GM23248 (cell line): Measurements from ENCODE around the gene ALS2. TPM values are rescaled to one million over a fixed set of nuclear protein-coding genes. Genes with fewer than 3 reads are reported as not detected.

Experiments used
- DNase-seq: peaks from one replicate; pipeline ENCODE4 v3.0.0-alpha.2; 2015
- H2AFZ ChIP-seq: fragments of 200-600 bp; sonication (generic); 2 replicates; pipeline ENCODE4 v1.6.1; 2016; ENCODE audit warnings: antibody characterized with exemption
- H3F3A ChIP-seq: fragments of 200-600 bp; sonication (generic); 2 replicates; pipeline ENCODE4 v1.6.1; 2016; ENCODE audit warnings: mild to moderate bottlenecking, antibody characterized with exemption, mixed run types; ENCODE audit not compliant: insufficient read depth
- H3K27ac ChIP-seq: fragments of 200-600 bp; sonication (generic); 2 replicates; pipeline ENCODE4 v1.5.1; 2016; ENCODE audit warnings: mild to moderate bottlenecking
- H3K27me3 ChIP-seq: fragments of 200-600 bp; sonication (generic); replicated peaks from 2 replicates; pipeline ENCODE4 v1.6.1; 2016; ENCODE audit warnings: mild to moderate bottlenecking; ENCODE audit not compliant: insufficient read depth
- H3K36me3 ChIP-seq: fragments of 200-600 bp; sonication (generic); 2 replicates; pipeline ENCODE4 v1.6.1; 2016; ENCODE audit warnings: low read depth, mild to moderate bottlenecking
- H3K4me1 ChIP-seq: fragments of 200-600 bp; sonication (generic); 2 replicates; pipeline ENCODE4 v1.6.1; 2016; ENCODE audit warnings: mild to moderate bottlenecking; ENCODE audit not compliant: insufficient read depth
- H3K4me2 ChIP-seq: fragments of 200-600 bp; sonication (generic); one replicate; pipeline ENCODE4 v1.6.1; 2016; ENCODE audit warnings: mild to moderate bottlenecking; ENCODE audit not compliant: unreplicated experiment
- H3K4me3 ChIP-seq: fragments of 200-600 bp; sonication (generic); 2 replicates; pipeline ENCODE4 v1.5.1; 2016; ENCODE audit warnings: mild to moderate bottlenecking
- H3K79me2 ChIP-seq: fragments of 200-600 bp; sonication (generic); 2 replicates; pipeline ENCODE4 v1.6.1; 2016; ENCODE audit warnings: mild to moderate bottlenecking; ENCODE audit not compliant: insufficient read depth
- H3K9ac ChIP-seq: fragments of 200-600 bp; sonication (generic); 2 replicates; pipeline ENCODE4 v1.6.1; 2016; ENCODE audit warnings: mild to moderate bottlenecking
- H3K9me2 ChIP-seq: fragments of 200-600 bp; sonication (generic); 2 replicates; pipeline ENCODE4 v1.6.1; 2016; ENCODE audit warnings: mixed run types, mild to moderate bottlenecking, moderate library complexity; ENCODE audit not compliant: insufficient read depth
- H3K9me3 ChIP-seq: fragments of 200-600 bp; sonication (generic); one replicate; pipeline ENCODE4 v1.6.1; 2017; ENCODE audit warnings: low read depth
- H4K20me1 ChIP-seq: fragments of 200-600 bp; sonication (generic); 2 replicates; pipeline ENCODE4 v1.6.0; 2016; ENCODE audit not compliant: insufficient read depth
- EZH2 ChIP-seq: fragments of 200-600 bp; sonication (generic); IDR thresholded peaks from 2 replicates; pipeline ENCODE4 v1.6.1; 2018; ENCODE audit warnings: antibody characterized with exemption, mild to moderate bottlenecking; ENCODE audit not compliant: insufficient read depth, poor library complexity, severe bottlenecking
- EZH2phosphoT487 ChIP-seq: fragments of 200-600 bp; sonication (generic); IDR thresholded peaks from 2 replicates; pipeline ENCODE4 v1.6.1; 2018; ENCODE audit warnings: antibody characterized with exemption, moderate library complexity, mild to moderate bottlenecking, low read depth; ENCODE audit not compliant: insufficient read depth
- WGBS, 2 experiments: methylation state at CpG; one replicate each; pipeline ENCODE4 v1.1.6; 2015 to 2017; ENCODE audit warnings: low lambda C conversion rate in 2 of 2, low coverage in 1 of 2; ENCODE audit errors: missing lambda C conversion rate in 2 of 2; 5-methylcytosine and 5-hydroxymethylcytosine counted together
- in situ Hi-C: fragments of 300-500 bp; cut with MboI; formaldehyde crosslinking; loops from 2 replicates; pipeline ENCODE4 v1.15.0; 2020
- polyA plus RNA-seq: library from polyadenylated mRNA; unstranded; fragments of >200 nt; fragmentation: Nextera tagmentation; extraction: Ambion mirVana; gene quantifications from 2 replicates; pipeline ENCODE4 v1.2.1, GENCODE V29; 2016
- total RNA-seq: library from RNA; depleted of rRNA; stranded (reverse); fragments of >200 nt; shearing (Covaris generic); gene quantifications from 2 replicates; pipeline ENCODE4 v1.2.3, GENCODE V29; 2014

The ALS2 gene
- total and polyA plus RNA-seq, 2 experiments from 2014 or later: 9.5 to 17.3 TPM

DNA sequence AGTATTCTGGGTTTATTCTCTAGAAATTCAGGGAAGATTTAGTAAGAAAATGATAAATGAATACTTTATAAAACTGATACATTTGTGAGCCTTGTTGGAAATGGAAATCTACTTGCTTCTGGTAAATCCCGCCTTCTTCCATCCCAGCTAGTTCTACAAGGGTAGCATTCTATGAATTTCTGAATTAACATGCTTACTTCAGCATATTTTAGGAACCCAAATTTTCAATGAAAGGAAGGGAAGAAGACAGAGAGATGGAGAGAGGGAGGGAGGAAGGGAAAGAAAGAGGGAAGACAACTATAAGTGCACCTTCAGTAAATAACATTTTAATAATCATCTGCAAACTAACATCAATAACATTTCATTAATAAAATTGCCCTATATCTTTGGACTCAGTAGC, 110.9 kb downstream of the ALS2 start:
- Histone ChIP-seq H3K36me3 (no peaks in the 10 kb centered on the region), H3K4me2 (no peak overlapping the region), H3K4me1 (peaks cover 11% of the 10 kb centered on the region), H3K27me3 (no peaks in the 10 kb centered on the region), H3K9me2 (no peaks in the 10 kb centered on the region), H2AFZ (no peak overlapping the region), H4K20me1 (no peaks in the 10 kb centered on the region), H3K4me3 (no peak overlapping the region), H3K9ac (no peak overlapping the region), H3K79me2 (no peaks in the 10 kb centered on the region), H3K9me3 (no peaks in the 10 kb centered on the region), H3F3A (no peaks in the 10 kb centered on the region), H3K27ac (no peak overlapping the region)
- in situ Hi-C loops: no loop called here
- DNase-seq: no peak
- WGBS, 2 experiments: 82 to 88% methylated on average over 1 of the region's 1 CpG
- TF ChIP-seq EZH2phosphoT487: no peak
- no peak for TF ChIP-seq EZH2

DNA sequence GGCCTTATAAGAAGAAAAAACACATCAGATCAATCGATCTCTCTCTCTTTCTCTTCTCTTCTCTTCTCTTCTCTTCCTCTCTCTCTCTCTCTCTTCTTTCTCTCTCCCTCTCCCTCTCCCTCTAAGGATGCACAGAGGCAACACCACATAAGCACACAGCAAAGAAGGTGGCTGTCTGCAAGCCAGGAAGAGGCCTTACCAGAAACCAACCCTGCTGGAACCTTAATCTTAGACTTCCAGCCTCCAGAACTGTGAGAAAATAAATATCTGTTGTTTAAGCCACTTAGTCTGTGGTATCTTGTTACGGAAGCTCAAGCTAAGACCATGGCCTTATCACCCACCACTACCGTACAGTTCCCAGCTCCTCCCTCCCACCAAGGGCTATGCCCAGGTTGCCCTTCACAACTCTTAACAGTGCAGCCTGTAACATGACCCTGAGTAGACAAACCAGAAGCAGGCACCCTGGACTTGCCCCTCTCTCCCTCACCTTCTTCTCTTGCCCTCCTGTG, 112.3 kb downstream of the ALS2 start:
- Histone ChIP-seq H2AFZ (no peak overlapping the region), H3F3A (no peaks in the 10 kb centered on the region)

DNA sequence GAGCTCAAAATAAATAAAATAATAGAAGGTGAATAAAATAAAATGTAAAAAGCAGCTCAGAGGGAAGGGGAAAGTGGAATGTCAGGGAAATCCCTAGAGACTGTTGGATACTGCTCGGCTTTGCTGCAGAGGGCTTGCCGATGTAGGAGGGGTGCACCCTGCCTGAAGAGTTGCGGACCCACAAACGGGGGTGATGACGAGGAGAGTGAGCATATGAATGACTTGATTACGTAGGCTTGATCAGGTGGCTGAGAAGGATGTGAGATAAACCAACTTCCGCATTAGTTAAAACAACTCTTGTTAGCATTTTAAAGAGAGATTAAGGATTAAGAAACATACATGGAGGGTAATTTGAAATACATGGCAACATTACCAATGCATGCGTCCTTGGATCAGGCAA, 116.4 kb downstream of the ALS2 start:
- H3F3A ChIP-seq: no peaks in the 10 kb centered on the region
- H3K9ac ChIP-seq: no peak overlapping the region
- no peak for DNase-seq
- H3K4me1 ChIP-seq: peaks cover 11% of the 10 kb centered on the region
- no peak overlapping the region for H3K4me2 ChIP-seq
- no peaks in the 10 kb centered on the region for H3K27me3 ChIP-seq
- H3K27ac ChIP-seq: no peak overlapping the region
- H3K4me3 ChIP-seq: no peak overlapping the region
- in situ Hi-C loops: no loop called here
- no peaks in the 10 kb centered on the region for H4K20me1 ChIP-seq
- no peaks in the 10 kb centered on the region for H3K36me3 ChIP-seq
- WGBS, 2 experiments: 89 to 91% methylated on average over 8 of the region's 8 CpGs
- no peaks in the 10 kb centered on the region for H3K79me2 ChIP-seq
- no peaks in the 10 kb centered on the region for H3K9me2 ChIP-seq
- no peak for TF ChIP-seq EZH2
- TF ChIP-seq EZH2phosphoT487: no peak
- no peak overlapping the region for H2AFZ ChIP-seq
- no peaks in the 10 kb centered on the region for H3K9me3 ChIP-seq

More for the DNA sequence above, 112.3 kb downstream of the ALS2 start:
- peaks cover 11% of the 10 kb centered on the region for H3K4me1 ChIP-seq
- H3K27me3 ChIP-seq: no peaks in the 10 kb centered on the region
- no peaks in the 10 kb centered on the region for H3K36me3 ChIP-seq
- H3K79me2 ChIP-seq: no peaks in the 10 kb centered on the region
- H3K4me2 ChIP-seq: no peak overlapping the region
- no peaks in the 10 kb centered on the region for H4K20me1 ChIP-seq
- no peak overlapping the region for H3K9ac ChIP-seq
- TF ChIP-seq EZH2phosphoT487 (no peak), EZH2 (no peak)
- no peaks in the 10 kb centered on the region for H3K9me3 ChIP-seq
- no peak overlapping the region for H3K4me3 ChIP-seq
- WGBS, 2 experiments: 69 to 83% methylated on average over 3 of the region's 3 CpGs
- in situ Hi-C loops: no loop called here
- no peaks in the 10 kb centered on the region for H3K9me2 ChIP-seq
- no peak for DNase-seq
- no peak overlapping the region for H3K27ac ChIP-seq

DNA sequence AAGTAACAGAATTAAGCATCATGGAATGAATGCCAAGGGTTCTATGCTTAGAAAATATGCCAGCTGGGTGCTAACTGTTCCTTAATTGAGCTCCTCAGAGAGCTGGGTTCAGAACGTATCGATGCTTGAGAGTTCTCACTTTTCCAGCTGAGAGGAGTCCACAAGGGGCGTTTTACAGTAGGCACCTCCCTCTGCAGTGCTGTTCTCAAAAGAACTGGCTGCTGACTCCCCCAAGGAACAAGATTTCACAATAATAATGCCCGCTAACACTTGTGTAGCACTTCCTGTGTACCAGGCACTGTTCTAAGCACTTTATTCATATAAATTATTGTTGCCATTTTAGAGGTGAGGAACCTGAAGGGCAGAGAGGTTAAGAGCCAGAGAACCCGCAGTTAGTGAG, 119.4 kb downstream of the ALS2 start:
- TF ChIP-seq EZH2phosphoT487: no peak
- TF ChIP-seq EZH2: no peak
- Histone ChIP-seq H3K27ac (no peak overlapping the region), H3K4me2 (no peak overlapping the region), H3K36me3 (no peaks in the 10 kb centered on the region), H3K79me2 (no peaks in the 10 kb centered on the region), H3K9me3 (no peaks in the 10 kb centered on the region), H3K27me3 (no peaks in the 10 kb centered on the region), H3K9me2 (no peaks in the 10 kb centered on the region), H3K4me1 (peaks cover 12% of the 10 kb centered on the region), H2AFZ (peak overlapping the region; percentile 47), H4K20me1 (no peaks in the 10 kb centered on the region), H3F3A (peaks cover under 1% of the 10 kb centered on the region; the same call in 1 of the 2 replicates), H3K9ac (no peak overlapping the region), H3K4me3 (no peak overlapping the region)
- 46 to 51% methylated on average over 5 of the region's 5 CpGs for WGBS, 2 experiments
- DNase-seq: no peak
- in situ Hi-C loops: no loop called here

DNA sequence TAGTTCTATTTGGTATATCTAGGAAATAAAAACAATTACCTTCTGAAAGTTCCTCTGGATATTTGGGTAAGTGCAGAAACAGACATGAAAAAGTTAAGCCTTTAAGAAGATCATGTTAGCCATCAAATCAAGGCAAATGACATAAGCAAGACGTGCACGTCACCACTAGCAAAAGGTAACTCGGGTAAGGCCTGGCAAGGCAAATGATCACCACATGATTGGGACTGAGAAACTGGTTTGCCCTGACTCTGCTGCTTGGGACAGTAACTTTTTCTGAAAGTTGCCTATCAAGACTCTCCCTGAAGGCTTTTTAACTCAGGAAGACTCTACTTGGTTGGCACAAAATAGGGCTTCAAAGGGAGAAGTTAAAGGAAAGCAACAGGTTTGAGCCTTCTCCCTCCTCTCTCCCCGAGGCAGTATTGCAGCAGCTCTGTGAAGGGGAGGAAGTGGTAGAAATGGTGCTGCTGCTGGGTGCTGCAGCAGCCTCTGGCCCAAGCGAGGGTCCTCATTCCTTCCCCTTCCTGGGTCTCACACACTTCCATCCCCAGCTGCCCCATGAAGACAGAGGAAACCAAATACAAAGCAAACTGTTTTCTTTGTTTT, 120.3 kb downstream of the ALS2 start:
- Histone ChIP-seq H3K36me3 (no peaks in the 10 kb centered on the region), H3K4me3 (no peak overlapping the region), H3K4me1 (peaks cover 14% of the 10 kb centered on the region), H3K79me2 (no peaks in the 10 kb centered on the region), H2AFZ (no peak overlapping the region), H3K9ac (no peak overlapping the region), H3F3A (peaks cover 10% of the 10 kb centered on the region), H3K9me2 (no peaks in the 10 kb centered on the region), H3K27me3 (no peaks in the 10 kb centered on the region), H3K4me2 (no peak overlapping the region), H3K27ac (no peak overlapping the region), H3K9me3 (no peaks in the 10 kb centered on the region), H4K20me1 (no peaks in the 10 kb centered on the region)
- 90 to 93% methylated on average over 5 of the region's 5 CpGs for WGBS, 2 experiments
- DNase-seq: no peak
- TF ChIP-seq EZH2 (no peak), EZH2phosphoT487 (no peak)
- in situ Hi-C loops: no loop called here
